ENCODE results near the gene NRSN2.

DNA sequence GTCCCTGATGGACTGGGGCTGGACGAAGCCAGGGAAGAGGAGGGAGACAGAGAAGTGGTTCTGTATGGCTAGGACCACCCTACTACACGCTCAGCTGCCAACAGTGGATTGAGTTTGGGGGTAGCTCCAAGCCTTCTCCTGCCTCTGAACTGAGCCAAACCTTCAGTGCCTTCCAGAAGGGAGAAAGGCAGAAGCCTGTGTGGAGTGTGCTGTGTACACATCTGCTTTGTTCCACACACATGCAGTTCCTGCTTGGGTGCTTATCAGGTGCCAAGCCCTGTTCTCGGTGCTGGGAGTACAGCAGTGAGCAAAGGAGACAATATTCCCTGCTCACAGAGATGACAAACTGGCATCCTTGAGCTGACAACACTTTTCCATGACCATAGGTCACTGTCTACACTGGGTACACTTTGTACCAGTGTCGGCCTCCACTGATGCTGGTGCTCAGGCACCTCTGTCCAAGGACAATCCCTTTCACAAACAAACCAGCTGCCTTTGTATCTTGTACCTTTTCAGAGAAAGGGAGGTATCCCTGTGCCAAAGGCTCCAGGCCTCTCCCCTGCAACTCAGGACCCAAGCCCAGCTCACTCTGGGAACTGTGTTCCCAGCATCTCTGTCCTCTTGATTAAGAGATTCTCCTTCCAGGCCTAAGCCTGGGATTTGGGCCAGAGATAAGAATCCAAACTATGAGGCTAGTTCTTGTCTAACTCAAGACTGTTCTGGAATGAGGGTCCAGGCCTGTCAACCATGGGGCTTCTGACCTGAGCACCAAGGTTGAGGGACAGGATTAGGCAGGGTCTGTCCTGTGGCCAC lies 49.9 kb downstream of the NRSN2 start:
- TF ChIP-seq, protein P1, sequence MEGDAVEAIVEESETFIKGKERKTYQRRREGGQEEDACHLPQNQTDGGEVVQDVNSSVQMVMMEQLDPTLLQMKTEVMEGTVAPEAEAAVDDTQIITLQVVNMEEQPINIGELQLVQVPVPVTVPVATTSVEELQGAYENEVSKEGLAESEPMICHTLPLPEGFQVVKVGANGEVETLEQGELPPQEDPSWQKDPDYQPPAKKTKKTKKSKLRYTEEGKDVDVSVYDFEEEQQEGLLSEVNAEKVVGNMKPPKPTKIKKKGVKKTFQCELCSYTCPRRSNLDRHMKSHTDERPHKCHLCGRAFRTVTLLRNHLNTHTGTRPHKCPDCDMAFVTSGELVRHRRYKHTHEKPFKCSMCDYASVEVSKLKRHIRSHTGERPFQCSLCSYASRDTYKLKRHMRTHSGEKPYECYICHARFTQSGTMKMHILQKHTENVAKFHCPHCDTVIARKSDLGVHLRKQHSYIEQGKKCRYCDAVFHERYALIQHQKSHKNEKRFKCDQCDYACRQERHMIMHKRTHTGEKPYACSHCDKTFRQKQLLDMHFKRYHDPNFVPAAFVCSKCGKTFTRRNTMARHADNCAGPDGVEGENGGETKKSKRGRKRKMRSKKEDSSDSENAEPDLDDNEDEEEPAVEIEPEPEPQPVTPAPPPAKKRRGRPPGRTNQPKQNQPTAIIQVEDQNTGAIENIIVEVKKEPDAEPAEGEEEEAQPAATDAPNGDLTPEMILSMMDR (IDR thresholded peaks at IDR 0.05; ENCODE audit: low read length), result no peak
- TF ChIP-seq EZH2 (optimal IDR thresholded peaks at IDR 0.05; ENCODE audit: low read depth, low read length), result no peak
